ENCODE measurements around the gene IGSF3.

Gene IGSF3

GRCh38 chr1:116561563-116561962 is 106.0 kb downstream of the IGSF3 start:
- in situ Hi-C loops (cut with MboI; ENCODE audit: low sequenced_read_pairs), result no loop called here

GRCh38 chr1:116560704-116561490 is 106.6 kb downstream of the IGSF3 start:
- in situ Hi-C loops (cut with MboI; ENCODE audit: low sequenced_read_pairs), result no loop called here

DNA sequence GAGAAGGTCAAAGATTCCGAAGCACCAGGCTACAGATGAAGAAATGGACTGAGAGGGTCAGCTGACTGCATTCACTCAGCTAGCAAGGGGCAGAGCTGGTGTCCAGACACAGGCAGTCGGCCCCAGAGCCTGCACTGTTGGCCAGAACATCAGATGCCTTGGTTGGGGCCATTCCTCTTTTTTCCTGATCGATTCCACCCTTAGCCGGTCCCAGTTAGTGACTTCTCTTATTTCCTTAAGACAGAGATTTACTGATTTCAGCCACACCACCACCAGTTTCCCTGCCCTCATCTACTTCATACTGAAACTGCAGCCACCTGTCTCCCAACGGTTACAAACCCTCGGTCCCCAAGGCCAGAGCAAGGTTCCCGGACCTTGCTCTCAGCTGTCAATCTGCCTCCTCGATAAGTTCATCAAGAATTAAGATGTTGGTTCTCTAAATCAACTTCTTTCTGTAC is 108.2 kb downstream of the IGSF3 start:
- in situ Hi-C loops (cut with MboI; ENCODE audit: low sequenced_read_pairs), result no loop called here

DNA sequence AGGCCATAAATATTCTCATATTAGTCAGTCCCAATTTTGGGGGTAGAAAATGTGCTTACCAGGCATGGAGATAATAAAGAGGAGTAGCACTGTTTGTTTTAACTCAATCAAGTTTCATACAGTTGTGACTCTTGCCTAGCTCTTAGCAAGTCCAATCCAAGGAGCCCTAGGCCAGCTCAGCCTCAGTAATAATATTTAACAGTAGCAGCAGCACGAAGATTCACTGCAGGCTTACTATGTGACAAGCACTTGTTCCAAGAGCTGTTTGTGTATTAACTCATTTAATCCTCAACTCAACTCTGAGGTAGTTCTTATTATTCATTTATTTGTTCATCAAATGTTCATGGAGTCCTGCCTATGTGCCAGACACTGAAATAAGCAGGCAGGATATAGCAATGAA is 109.0 kb downstream of the IGSF3 start:
- in situ Hi-C loops (cut with MboI; ENCODE audit: low sequenced_read_pairs), result no loop called here

DNA sequence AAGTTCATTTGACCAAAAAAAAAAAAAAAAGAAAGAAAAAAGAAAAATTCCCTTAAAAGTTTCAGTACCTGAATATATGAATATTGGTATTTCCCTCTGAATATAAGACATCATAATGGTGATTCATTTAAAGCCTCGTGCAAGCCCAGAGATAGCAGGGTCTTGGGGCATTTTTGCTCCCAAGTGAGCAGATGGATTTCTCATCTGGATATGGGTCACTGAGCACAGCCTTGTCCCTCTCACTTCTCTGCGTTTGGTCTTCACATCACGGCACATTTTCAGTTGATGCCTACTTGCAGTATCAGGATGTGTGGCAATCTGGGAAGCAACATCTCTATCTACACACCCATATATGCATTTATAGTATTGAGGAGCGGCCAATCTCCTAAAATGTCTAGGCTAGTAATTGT is 109.4 kb downstream of the IGSF3 start:
- in situ Hi-C loops (cut with MboI; ENCODE audit: low sequenced_read_pairs), result no loop called here

GRCh38 chr1:116557323-116557878 is 110.1 kb downstream of the IGSF3 start:
- in situ Hi-C loops (cut with MboI; ENCODE audit: low sequenced_read_pairs), result no loop called here

- in situ Hi-C loops (cut with MboI; ENCODE audit: low sequenced_read_pairs), result no loop called here
These were observed 111.1 kb downstream of the IGSF3 start for GRCh38 chr1:116556289-116557006.

DNA sequence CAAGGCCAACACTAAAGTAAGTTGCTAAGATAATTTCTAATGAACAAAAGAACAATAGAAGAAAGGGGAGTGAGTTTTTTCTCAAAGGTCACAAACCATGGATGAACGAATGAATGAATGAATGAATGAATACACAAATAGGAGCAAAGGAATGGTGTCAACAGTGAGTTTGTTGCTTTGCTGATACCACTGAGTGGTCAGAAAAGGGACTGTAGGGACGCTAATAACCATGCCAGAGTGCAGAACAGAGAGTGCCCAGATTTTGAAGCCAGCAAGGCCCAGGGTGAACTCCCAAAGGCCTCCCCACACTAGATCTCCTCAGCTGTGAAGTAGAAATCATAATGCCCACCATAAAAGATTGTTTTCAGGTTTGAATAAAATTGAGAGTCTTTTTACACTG is 112.6 kb downstream of the IGSF3 start:
- in situ Hi-C loops (cut with MboI; ENCODE audit: low sequenced_read_pairs), result no loop called here

DNA sequence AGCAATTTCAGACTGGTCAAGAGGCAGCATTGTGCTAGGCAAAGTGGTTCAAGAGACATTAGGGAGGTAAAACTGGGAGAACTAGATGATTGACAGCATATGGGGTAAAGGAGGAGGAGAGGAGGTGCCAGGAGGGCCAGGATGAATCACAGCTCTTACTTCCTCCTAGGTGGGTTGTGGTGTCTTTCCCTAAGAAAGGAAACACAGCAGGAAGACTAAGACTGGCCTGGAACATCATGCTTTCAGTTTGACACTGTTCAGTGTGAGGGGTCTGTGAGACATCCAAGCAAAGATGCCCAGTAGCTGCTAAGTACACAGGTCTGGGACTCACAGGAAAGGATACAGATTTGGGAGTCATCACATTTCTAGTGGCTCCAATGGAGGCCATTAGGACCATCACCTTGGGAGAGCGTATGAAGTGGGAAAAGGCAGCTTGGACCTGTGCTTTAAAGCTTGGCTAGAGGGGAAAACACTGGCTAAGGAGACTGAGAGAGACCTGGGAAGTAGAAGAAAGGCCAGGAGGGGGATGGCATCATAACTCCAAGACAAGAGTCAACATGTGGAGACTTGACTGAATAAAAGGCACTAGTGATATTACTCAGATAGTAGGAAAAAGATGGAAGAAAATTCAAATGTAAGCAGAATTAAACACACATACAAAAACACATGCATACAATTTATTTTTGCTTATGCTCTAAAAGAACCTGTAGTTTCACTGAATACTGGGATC is 114.0 kb downstream of the IGSF3 start:
- in situ Hi-C loops (cut with MboI; ENCODE audit: low sequenced_read_pairs), result no loop called here

DNA sequence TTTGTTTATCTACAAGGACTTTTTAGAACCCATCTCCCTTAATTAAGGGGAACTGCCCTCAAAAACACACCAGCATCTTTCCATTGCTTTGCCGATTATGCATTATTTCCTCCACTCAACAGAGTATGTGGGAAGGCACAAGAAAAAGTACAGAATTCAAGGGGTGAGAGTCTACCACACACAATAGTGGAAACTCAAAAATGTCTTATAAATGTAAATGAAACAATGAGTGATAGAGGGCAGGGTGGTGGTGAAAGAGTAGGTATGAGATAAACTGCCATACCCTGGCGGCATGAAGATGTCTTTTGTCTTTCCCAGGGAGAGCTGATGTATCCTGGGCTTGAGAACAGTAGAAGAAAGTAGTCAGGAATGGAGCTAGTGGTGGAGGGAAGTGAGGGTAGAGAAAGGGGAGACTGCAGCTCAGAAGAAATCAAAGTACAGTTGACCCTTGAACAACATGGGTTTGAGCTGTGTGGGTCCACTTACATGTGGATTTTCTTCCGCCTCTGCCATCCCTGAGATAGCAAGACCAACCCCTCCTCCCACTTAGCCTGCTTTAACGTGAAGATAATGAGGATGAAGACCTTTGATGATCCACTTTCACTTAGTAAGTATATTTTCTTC is 121.1 kb downstream of the IGSF3 start:
- in situ Hi-C loops (cut with MboI; ENCODE audit: low sequenced_read_pairs), result no loop called here

DNA sequence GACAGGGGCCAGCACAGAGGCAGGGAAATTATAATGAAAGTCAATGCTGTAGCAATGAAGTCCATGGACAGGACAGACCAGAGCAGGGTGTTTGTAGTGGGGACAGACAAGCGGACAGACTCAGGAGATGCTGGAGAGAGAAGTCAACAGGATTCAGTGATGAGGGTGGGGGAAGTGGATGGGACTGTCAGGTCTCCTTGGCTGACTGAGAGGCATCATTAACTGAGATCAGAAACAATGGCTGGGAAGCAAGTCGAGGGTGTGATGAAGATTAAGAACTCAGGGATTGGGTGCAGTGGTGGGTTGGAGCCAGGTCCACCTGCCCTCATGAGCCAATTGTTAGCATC is 122.2 kb downstream of the IGSF3 start:
- in situ Hi-C loops (cut with MboI; ENCODE audit: low sequenced_read_pairs), result no loop called here

DNA sequence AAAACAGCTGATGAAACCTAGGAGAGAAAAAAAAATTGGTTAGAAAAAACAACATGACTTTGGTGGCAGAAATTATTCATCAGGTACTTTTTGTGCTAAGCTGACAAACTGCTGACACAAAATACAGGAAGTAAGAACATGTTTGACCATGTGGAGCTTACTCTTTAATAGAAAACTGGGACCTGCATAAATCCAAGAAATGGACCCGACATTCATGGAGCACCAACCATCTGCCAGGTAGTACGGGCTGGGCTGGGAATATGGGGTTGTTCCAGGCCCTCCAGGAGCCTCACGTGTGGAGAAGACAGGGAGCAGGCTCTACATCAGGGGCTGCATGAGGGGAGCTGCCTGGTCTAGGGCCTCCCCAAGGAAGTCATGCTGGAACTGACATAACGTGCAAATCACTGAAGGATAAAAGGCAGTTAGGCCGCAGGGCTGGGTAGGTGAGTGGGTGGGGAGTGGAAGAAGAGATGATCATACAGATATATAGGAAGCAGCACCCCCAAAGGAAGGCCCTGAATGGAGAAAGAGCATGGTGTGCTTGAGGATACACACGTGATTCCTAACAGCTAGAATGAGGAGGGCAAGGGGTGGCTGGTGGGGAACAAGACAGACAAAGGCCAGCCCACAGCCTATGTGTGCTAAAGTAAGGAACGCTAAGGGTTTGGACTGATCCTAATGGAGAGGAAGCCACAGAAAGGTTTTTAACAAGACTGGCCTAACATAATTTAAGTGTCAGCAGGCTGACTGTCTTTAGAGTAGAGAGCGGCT is 122.8 kb downstream of the IGSF3 start:
- in situ Hi-C loops (cut with MboI; ENCODE audit: low sequenced_read_pairs), result no loop called here

DNA sequence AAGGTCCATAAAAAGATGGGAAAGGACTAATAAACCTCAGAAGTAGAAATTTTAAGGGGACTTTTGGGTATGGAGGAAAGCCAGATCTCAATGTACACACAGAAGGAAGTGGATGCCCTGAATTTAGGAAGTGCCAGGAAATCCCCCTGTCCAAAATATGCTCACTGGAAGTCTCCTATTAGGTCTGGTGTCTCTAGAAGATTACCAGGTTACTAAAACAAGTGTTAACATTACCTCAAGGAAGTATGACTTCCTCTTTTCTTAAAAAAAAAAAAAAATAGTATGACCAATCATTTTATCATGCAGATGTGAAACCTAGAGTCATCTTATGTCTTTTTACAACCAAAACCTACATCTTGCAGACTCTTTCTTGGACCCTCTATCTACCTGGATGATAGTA is 127.4 kb downstream of the IGSF3 start:
- in situ Hi-C loops (cut with MboI; ENCODE audit: low sequenced_read_pairs), result no loop called here

DNA sequence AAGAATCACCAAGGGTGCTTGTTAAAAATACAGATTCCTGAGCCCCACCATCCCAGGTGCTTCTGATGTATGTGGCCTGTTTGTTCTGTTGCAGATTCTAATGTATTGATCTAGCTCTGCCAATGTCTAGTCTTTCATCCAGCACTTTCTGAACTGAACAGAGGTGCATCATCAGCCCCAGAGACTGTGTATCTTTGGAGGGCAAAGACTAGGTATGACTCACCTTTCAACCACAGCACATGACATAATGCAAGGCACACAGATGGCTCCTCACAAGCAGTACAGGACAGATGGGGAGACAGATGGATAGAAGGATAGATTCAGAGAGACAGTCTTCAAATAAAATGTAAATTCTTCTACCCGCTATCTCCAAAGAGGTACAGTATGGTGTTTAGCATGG is 129.0 kb downstream of the IGSF3 start:
- in situ Hi-C loops (cut with MboI; ENCODE audit: low sequenced_read_pairs), result no loop called here

DNA sequence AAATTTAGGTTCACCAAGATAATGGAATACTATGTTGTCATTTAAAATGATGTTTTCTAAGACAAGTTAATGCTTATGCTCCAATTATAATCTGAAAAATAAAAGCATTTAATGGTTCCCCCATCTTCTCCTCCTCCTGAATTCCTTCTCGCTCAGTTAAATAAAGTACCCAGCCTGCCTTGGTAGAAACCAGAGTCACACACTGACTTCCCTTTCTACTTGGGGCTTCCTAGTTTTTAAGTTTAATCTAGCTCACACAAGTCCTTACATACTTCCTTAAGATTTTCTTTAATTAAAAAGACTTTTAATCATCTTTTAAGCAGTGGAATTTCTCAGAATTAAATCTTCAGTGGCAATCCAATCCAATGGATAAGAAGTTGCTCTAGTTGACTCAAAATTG is 129.6 kb downstream of the IGSF3 start:
- in situ Hi-C loops (cut with MboI; ENCODE audit: low sequenced_read_pairs), result no loop called here

GRCh38 chr1:116537040-116537831 is 130.3 kb downstream of the IGSF3 start:
- in situ Hi-C loops (cut with MboI; ENCODE audit: low sequenced_read_pairs), result no loop called here

- in situ Hi-C loops (cut with MboI; ENCODE audit: low sequenced_read_pairs), result no loop called here
These were observed 133.4 kb downstream of the IGSF3 start for GRCh38 chr1:116534014-116534739.

- in situ Hi-C loops (cut with MboI; ENCODE audit: low sequenced_read_pairs), result no loop called here
These were observed 134.1 kb downstream of the IGSF3 start for GRCh38 chr1:116533429-116533820.

Measured in HL-60/S4 (cell line).